GM19035 (cell line): ENCODE results near the gene SIRPB1.
"Not testable (repeated sequence)": the region's sequence is repeated elsewhere in the genome, so short reads cannot be mapped to it uniquely, and the experiment has no call there.

ENCODE experiments used
- ATAC-seq: cut with Tn5 transposase; IDR thresholded peaks from one replicate; pipeline ENCODE4 v1.9.1; 2021; ENCODE audit not compliant: unreplicated experiment

Gene SIRPB1

GRCh38 chr20:1600736-1601135 is 19.1 kb downstream of the SIRPB1 start:
- ATAC-seq: no peak

GRCh38 chr20:1595333-1595732 is 24.5 kb downstream of the SIRPB1 start:
- ATAC-seq: no peak

GRCh38 chr20:1588533-1589460 is 31.0 kb downstream of the SIRPB1 start:
- ATAC-seq: no peak

GRCh38 chr20:1587781-1588532 is 31.9 kb downstream of the SIRPB1 start:
- ATAC-seq: no peak

- no peak for ATAC-seq
These were observed 40.3 kb downstream of the SIRPB1 start for GRCh38 chr20:1579488-1579887.

- ATAC-seq: no peak
These were observed 41.9 kb downstream of the SIRPB1 start for GRCh38 chr20:1577906-1578305.

GRCh38 chr20:1577313-1577712 is 42.5 kb downstream of the SIRPB1 start:
- ATAC-seq: not testable (repeated sequence)

- ATAC-seq: no peak
These were observed 43.2 kb downstream of the SIRPB1 start for GRCh38 chr20:1576641-1577040.

- ATAC-seq: not testable (repeated sequence)
These were observed 43.8 kb downstream of the SIRPB1 start for GRCh38 chr20:1576003-1576402.

GRCh38 chr20:1571583-1571982 is 48.2 kb downstream of the SIRPB1 start:
- ATAC-seq: not testable (repeated sequence)
